WI38 (cell line): Measurements from ENCODE around the gene NDUFA7.
"Not testable (repeated sequence)": the region's sequence is repeated elsewhere in the genome, so short reads cannot be mapped to it uniquely, and the experiment has no call there.

Source experiments
- H3K4me3 ChIP-seq: 2 replicates; pipeline ENCODE4 v1.5.1; 2011; ENCODE audit warnings: low read depth, mild to moderate bottlenecking, control low read depth, low read length
- CTCF ChIP-seq: IDR thresholded peaks from 2 replicates; pipeline ENCODE4 v1.5.1; 2012; ENCODE audit warnings: low read depth, mild to moderate bottlenecking, control low read depth, low read length

NDUFA7 gene

GRCh38 chr19:8343483-8343844, 22.3 kb upstream of the NDUFA7 start:
- H3K4me3 ChIP-seq = no peak overlapping the region
- no peak for TF ChIP-seq CTCF

GRCh38 chr19:8342684-8343482, 21.7 kb upstream of the NDUFA7 start, which contains the start of gene KANK3:
Gene KANK3, minus strand, starts transcription at chr19:8343262. Its CDS starts 5,434 bp downstream, at chr19:8337828.
- TF ChIP-seq CTCF = no peak
- H3K4me3 ChIP-seq = peak within 1 kb of the TSS; percentile 38

GRCh38 chr19:8342316-8342683, 21.1 kb upstream of the NDUFA7 start:
- TF ChIP-seq CTCF = no peak
- no peak overlapping the region for H3K4me3 ChIP-seq

- H3K4me3 ChIP-seq = not testable (repeated sequence)
Observed at GRCh38 chr19:8341504-8341903, 20.3 kb upstream of the NDUFA7 start.

- no peak overlapping the region for H3K4me3 ChIP-seq
- TF ChIP-seq CTCF = 0 out of 2 replicates have a peak, but pooled peaks have one; percentile 9
Observed at GRCh38 chr19:8340341-8341096, 19.3 kb upstream of the NDUFA7 start.

GRCh38 chr19:8338835-8339234, 17.7 kb upstream of the NDUFA7 start:
- no peak for TF ChIP-seq CTCF
- H3K4me3 ChIP-seq = no peak overlapping the region

- no peak for TF ChIP-seq CTCF
- H3K4me3 ChIP-seq = no peak overlapping the region
Observed at GRCh38 chr19:8337728-8338127, 16.6 kb upstream of the NDUFA7 start.
